Hematopoietic multipotent progenitor cell (in vitro differentiated cells): ENCODE measurements around the gene HCN4. TPM values are rescaled to one million over a fixed set of nuclear protein-coding genes. Genes with fewer than 3 reads are reported as not detected.
"Not testable (repeated sequence)": the region's sequence is repeated elsewhere in the genome, so short reads cannot be mapped to it uniquely, and the experiment has no call there.

Source experiments
- DNase-seq, 3 donors: peaks; one replicate each; pipeline ENCODE4 v3.0.0-alpha.2; 2011 to 2015; ENCODE audit warnings: low read depth in 2 of 3, low spot score in 2 of 3
- total RNA-seq: library from RNA; depleted of rRNA; stranded (reverse); fragments of >200 nt; gene quantifications from one replicate; pipeline ENCODE4 v1.2.3, GENCODE V29; 2012

Gene HCN4
- total RNA-seq, 1 donor, result under 0.01 TPM

DNA sequence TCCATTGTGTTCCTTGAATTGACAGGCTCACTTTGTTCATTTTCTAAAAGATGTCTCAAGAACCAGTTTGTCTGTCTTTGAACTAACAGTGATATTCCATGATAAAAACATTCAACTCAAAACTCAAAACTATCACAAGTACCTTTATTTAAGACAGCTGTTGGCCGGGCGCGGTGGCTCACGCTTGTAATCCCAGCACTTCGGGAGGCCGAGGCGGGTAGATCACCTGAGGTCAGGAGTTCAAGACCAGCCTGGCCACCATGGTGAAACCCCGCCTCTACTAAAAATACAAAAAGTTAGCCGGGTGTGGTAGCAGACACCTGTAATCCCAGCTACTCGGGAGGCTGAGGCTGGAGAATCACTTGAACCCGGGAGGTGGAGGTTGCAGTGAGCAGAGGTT, 68.5 kb downstream of the HCN4 start:
- not testable (repeated sequence) for DNase-seq

DNA sequence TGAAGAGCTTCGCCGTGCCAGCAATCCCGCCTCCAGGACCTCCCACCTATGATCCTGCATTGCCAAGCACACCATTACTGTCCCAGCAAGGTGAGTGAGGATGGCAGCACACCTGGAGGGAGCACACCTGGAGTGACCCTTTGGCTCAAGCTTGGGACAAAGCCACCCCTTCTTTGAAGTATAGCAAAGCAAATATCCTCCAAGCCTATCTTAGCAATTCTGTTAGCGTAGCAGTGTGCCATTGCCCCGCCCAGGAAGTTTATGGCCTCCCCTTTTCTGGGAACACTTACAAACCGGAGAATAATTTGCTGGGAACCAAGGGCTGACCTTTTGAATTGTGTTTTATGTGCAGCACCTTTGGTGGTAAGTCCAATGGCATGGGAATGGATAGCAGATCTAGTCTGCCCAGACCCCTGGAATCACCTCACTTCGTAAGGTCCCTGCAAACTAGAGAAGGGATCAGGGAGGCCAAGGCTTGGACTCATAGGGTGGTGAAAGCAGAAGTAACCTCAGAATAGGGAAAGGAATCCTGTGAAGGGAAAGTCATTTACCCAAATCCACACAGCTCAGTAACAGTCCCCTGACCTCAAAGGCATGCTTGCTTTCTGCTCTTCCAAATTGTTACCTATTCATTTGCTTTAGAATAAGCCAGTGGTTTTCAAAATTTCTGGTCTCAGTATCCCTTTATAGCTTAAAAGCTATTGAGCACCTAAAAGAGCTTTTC, 70.1 kb downstream of the HCN4 start:
- DNase-seq, result no peak

DNA sequence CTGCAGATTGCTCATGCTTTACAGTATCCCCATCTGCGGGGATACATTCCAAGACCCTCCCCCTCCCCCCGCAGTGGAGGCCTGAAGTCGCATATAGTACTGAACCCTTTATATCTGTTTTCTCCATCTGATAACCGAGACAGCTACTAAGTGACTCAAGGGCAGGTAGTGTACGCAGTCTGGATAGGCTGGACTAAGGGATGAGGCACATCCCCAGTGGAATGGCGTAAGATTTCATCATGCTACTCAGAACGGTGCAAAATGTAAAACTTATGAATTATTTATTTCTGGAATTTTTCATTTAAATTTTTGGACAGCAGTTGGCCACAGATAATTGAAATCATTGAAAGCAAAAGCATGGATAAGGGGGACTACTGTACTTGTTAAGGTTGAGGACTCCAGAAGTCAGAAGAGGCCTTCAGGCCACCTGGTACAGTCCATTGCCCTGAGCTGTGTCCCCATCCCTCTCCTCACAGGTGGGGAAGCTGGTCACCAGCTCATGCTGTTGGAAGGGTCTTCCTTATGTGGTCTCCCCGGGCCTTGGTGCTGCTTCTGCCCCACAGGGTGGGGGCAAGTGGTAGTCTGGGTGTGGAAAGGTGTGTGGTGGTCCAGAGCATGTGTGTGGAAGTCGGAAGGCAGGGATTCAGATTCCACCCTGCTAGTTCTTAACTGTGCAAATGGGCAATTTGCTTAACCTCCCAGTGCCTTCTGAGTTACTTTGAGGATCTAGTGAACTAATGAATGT, 72.0 kb downstream of the HCN4 start:
- no peak for DNase-seq

DNA sequence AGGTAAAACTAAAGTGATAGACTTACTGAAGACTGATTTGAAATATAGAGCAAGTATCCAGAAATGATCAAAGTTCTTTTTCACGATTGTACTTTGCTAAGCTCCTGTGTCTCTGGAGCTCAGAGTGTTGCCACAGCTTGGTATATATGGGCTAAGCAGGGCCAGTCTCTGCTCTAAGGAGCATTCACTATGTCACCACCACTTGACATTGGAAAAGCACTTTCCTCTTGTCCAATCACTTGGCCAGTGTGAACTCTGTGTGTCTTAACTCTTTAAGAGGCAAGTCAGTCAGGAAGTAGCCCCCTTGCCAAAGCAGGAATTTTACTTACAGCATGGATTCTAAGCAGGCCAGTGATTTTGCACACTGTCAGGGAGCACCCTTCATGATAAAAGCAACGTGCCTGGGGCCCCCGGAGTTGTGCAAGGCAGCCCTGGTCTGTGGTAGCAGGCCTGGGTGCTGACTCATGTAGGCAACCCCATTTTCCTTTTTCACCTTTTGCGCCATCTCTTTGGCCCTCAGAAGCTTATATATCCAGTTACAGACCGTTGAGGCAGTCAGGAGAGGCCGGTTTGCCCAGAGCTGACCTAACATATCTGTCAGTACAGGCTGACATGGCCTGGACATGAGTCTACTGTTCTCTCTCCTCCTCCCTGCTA, 73.0 kb downstream of the HCN4 start:
- no peak for DNase-seq

DNA sequence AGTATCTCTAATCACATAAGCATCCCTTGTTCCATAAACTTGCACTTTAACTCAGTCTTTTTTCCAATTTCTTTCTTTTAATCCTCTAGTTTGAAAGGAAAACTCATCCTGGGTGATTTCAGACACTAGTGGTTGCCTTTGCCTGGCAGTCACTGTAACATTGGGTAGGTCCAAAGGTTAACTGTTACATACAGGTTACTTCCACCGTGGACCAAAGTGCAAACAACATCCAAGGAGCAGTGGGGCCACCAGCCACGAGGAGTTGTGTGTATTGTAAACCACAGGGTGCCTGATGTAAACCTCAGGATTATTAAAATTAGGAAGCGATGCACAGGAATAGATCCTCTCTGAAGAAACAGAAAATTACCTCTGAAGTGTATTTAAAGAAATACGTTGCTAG, 75.0 kb downstream of the HCN4 start:
- no peak for DNase-seq

DNA sequence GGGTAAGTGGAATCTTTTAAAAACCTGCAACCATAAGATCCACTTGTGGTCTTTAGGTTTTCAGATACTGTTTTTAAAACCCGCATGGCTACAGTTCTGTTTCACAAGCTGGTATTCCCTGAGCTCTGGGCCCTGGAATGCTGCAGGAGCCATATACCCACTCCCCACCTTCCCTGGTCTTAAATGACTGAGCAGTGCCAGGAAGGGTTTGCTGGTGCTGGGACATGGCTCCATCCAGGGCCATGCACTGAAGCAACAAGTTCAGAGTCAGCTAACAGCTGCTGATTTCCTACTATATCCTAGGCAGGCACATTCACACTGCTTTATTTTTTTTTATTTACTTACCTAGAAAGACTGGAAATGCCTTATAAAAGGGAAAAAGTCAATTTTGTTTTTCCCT, 77.3 kb downstream of the HCN4 start:
- DNase-seq, result no peak

DNA sequence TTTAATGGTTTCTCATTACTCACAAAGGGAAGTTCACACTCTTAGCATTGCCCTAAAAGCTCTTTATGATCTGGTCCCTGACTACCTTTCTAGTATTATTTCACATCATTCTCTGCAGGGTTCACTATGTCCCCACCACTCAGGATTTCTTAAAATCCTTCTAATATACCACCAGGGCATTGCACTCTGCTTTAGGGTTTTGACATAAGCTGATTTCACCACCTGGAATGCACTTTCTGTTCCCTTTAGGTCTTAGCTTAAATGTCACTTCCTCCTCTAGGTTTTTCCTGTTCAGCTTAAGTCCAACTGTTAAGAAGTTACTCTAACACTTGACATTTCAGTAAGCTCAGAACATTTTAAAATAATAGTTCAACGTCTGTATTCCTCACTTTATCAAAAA, 81.7 kb downstream of the HCN4 start:
- peak in 1 of 3 donors; percentile 7 for DNase-seq

DNA sequence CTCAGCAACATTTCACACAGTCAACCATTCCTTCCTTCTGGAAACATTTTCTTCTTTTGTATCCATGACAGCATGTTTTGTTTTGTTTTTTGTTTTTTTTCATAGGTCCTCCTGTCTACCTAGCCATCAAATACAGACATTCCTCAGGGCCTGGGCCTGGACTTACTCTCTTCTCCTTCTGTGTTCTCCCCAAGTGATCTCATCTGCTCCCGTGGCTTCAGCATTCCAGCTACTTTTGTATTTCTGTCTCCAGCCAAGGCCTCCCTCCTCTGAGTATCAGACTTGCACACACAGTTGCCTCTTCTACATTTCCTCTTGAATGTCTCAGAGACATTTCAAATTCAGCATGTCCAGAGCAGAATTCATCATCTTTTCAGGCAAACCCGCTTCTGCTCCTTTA, 82.4 kb downstream of the HCN4 start:
- DNase-seq, result no peak

DNA sequence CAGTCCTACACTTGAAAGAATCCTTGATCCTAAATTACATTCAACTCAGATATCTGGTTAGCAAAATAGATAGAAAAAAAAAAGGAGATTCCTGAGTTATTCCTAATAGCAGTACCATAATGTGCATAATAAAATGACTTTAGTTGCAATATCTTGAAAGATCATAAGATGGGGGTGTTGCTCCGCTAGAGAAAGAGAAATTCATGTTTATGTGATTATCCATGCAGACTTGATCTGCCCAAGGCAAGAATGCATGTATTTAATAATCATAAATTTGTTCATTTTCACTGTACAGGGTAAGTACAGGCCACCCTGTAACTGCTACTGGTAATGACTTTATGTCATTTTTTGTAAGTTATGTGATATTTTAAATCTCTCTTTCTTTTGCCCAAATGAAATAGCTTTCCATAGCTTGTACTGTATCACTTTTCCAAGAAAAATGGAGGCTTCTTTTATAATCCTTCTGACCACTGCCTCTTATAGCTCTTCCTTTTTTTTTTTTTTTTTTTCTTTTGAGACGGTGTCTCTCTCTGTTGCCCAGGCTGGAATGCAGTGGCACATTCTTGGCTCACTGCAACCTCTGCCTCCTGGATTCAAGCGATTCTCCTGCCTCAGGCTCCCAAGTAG, 84.6 kb downstream of the HCN4 start:
- peak in 1 of 3 donors; percentile 60 for DNase-seq

DNA sequence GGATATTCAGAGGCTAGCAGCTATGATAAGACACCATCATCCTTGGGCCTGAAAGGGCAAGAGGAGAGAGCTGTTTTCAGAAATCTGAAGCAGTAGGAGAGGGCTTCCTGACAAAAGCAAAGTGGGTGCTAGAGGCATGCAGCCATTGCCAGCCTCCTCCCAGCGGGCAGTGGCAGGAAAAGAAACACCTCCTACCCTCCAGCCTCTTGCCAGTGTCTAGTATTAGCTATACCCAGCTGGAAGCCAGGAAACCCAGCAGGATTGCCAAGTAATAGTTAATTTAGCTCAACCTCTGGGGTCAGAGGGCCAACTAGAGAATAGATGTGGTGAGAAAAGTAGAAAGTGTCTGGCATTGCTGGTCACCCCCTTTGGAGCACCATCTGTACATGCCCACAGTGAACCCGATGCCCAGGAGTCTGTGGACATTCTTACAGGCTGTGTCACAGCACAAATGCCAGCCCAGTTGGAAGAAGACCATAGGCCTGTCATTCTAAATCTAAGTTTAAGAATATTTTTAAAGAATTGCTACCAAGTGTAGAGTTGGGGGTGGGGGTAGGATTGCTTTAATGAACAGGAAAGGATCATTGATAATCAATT, 85.3 kb downstream of the HCN4 start:
- no peak for DNase-seq

DNA sequence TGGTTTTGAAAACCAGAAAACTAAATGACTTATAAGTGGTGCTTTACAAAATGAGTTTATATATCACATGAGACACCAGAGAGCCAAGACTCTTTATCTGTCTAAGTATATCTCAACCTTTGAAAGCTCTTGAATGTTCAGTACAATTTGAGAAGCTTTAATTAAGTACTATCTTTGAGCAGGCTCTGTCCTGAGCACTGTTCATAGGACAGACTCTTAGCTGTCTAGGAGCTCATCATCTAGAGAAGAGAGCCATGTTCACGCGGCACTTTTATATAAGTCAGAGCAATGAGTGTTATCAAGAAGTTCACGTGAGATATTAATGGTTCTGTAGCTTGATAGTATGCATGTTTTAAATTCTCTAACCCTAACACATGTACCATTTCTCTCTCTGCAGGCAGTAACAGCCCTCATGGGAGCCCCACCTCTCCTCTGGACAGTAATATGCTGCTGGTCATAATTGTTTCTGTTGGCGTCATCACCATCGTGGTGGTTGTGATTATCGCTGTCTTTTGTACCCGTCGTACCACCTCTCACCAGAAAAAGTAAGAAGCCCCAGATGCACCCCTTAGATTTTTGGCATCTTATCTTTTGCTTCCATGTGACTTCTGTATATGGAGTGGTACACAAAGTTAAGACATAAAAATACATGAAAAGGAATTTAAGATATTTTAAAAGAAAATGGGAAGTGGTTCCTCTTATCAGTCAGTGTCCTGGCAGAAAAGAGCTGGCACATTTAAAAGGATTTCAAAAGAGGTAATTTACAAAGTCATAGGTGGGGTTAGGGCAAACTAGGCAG, 86.0 kb downstream of the HCN4 start:
- no peak for DNase-seq

DNA sequence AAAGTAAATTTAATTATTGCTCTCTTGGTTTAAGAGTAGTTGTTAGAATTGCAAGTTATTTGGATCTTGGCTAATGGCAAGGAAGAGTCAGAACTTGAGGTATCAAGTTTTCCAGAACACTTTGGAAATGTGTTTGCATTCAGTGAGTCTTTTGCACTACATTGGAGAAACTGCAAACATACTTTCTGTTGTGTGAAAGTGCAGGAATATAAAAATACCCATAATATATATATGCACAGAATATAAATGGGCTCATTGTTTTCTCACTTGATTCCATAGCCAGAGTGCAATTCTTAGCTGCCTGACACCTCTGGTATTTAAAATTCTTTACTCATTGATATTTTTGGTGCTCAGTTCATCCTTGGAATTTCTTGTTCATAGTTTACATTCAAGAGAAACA, 92.9 kb downstream of the HCN4 start:
- DNase-seq, result no peak

DNA sequence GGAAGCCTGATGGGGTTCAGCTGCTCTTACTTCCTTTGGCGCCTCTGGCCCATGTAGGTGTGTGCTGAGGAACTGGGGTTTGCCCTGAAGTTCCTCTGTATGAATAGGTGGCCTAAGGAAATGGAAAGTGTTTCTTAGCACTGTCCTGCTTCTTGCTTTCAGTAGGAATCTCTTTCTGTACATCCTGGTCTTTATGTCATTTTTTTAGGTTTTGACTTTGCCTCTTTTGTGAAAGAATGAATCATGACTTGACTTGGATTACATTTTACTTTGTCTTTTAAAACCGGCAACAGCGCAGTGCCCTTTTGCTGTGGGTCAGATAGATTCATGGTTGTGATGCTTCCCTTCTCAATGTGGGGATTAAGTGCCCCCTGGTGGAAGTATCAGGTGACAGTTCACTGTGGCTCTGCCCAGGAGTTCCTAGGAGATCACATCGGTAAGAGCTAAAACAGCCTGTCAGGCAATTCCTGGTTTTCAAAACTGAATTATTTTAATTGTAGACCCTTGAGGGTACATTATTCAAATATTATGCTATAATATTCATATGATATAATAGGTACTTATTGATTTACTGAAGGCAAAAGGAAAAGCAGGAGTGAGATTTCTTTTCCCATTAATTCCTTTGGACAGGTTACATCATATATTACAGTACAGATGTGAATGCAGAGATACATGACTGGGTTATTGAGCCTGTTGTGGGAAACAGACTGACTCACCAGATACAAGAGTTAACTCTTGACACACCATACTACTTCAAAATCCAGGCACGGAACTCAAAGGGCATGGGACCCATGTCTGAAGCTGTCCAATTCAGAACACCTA, 95.4 kb downstream of the HCN4 start:
- DNase-seq, result peak; percentile 7 to 74 (median 39)

DNA sequence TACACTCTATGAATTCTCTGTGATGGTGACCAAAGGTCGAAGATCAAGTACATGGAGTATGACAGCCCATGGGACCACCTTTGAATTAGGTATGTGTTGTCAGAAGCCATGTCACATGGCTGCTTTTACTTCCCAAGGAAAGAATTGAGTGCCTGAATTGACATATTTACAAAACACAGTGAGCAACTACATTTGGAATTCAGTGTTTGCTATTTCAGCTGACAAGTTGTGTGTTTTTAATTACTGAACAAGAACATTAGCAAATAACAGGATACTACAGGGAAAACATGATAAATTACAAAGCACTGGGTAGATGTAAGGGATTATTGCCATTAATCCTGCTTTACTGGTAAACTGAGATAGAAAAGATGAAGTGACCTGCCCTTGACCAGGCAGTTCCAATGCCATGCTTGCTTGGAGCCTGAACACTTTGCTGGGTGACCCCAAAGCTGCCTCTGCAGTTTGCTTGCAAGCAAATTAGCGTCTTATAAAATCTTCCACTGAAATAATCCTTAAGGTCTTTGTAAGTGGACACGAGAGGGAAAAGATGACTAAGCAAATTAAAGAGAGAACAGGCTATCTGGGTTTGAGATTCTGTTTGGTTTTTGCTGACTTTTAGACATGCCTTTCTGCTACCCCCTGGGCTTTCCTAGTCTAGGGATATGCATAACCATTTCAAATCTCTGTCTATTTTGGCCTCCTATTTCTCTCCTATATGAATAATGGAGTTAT, 98.2 kb downstream of the HCN4 start:
- DNase-seq, result no peak

Other genes starting within 250 kb of the HCN4 start
- gene REC114, start 74.2 kb upstream of the HCN4 start, total RNA-seq, result not detected